Tibial nerve (tissue), 4 donors: ENCODE measurements around the gene LRRC47.

ENCODE experiments used
- EP300 ChIP-seq, 2 donors: sonication (generic); formaldehyde crosslinking; IDR thresholded peaks; one replicate each; pipeline ENCODE4 v1.6.1; 2017; ENCODE audit warnings: antibody characterized with exemption in 2 of 2, mild to moderate bottlenecking in 1 of 2
- POLR2A ChIP-seq, 2 donors: fragments of 450-650 bp; IDR thresholded peaks; one replicate each; pipeline ENCODE4 v1.6.1; 2017; ENCODE audit warnings: antibody characterized with exemption in 2 of 2, mild to moderate bottlenecking in 2 of 2, moderate library complexity in 2 of 2
- TF ChIP-seq, protein P1 (sequence below), 5 experiments: fragments of 200-600 bp in 3 of 5; fragments of 450-650 bp in 2 of 5; sonication (generic) in 3 of 5; IDR thresholded peaks; one replicate each; pipeline ENCODE4 v1.5.1; 2016 to 2019; ENCODE audit warnings: antibody characterized with exemption in 5 of 5, mild to moderate bottlenecking in 3 of 5, moderate library complexity in 2 of 5

DNA sequence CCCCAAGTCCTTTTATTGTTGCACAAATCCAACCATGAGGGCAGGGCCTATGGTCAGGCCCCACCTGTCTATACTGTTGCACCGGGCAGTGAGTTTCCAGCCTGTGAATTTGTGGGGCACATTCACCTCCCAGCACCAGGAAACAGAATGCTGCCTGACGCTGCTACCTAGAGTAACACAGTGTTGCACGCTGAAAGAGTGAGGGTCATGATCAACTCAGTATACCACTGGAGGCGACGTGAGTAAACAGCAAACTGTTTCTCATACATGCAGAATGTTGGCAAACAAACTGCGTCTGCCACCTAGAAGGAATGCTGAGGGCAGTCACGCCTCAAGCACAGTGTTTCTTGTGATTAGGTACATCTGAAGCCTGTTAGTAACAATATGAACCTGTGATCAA lies 13.4 kb upstream of the LRRC47 start:
- TF ChIP-seq, protein P1, sequence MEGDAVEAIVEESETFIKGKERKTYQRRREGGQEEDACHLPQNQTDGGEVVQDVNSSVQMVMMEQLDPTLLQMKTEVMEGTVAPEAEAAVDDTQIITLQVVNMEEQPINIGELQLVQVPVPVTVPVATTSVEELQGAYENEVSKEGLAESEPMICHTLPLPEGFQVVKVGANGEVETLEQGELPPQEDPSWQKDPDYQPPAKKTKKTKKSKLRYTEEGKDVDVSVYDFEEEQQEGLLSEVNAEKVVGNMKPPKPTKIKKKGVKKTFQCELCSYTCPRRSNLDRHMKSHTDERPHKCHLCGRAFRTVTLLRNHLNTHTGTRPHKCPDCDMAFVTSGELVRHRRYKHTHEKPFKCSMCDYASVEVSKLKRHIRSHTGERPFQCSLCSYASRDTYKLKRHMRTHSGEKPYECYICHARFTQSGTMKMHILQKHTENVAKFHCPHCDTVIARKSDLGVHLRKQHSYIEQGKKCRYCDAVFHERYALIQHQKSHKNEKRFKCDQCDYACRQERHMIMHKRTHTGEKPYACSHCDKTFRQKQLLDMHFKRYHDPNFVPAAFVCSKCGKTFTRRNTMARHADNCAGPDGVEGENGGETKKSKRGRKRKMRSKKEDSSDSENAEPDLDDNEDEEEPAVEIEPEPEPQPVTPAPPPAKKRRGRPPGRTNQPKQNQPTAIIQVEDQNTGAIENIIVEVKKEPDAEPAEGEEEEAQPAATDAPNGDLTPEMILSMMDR (IDR thresholded peaks at IDR 0.05), result no peak
- no peak for TF ChIP-seq EP300 (IDR thresholded peaks at IDR 0.05)
- TF ChIP-seq POLR2A (IDR thresholded peaks at IDR 0.05), result no peak
